ENCODE measurements around the gene ZNF670. TPM values are rescaled to one million over a fixed set of nuclear protein-coding genes. Genes with fewer than 3 reads are reported as not detected.
"Not testable (repeated sequence)": the region's sequence is repeated elsewhere in the genome, so short reads cannot be mapped to it uniquely, and the experiment has no call there.

ZNF670 gene
- total RNA-seq, 1 experiment from 2014 or later = 6.0 TPM

DNA sequence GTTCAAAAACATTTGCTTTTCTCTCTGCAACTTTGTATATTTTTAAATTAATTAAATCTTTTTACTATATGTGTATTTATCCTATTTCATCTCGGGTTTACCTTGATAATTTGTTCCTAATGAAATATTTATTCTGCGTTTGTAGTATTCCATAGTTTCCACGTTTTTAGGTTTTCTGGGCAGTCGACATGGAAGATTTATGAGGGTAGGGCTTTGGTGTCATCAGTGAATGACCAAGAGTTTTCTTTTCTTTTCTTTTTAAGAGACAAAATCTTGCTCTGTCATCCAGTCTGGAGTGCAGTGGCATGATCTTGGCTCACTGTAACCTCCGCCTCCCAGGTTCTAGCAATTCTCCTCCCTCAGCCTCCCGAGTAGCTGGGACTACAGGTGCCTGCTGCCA is 42.8 kb upstream of the ZNF670 start:
- Mint-ChIP-seq H3K27me3 (ENCODE audit: insufficient read depth, unreplicated experiment) (no peaks in the 10 kb centered on the region), H3K36me3 (ENCODE audit: insufficient read depth, unreplicated experiment) (no peaks in the 10 kb centered on the region), H3K4me1 (ENCODE audit: low read depth, unreplicated experiment) (no peaks in the 10 kb centered on the region), H3K27ac (ENCODE audit: unreplicated experiment) (no peak overlapping the region), H3K4me3 (ENCODE audit: unreplicated experiment) (no peak overlapping the region), H3K9me3 (ENCODE audit: unreplicated experiment) (no peaks in the 10 kb centered on the region)
- H3K9me3 ChIP-seq = 0 out of 2 replicates have a peak, but pooled peaks cover 5% of the 10 kb centered on the region
- no peak overlapping the region for H3K4me3 ChIP-seq (ENCODE audit: low read depth, low read length)
- no peak for DNase-seq
- H3K36me3 ChIP-seq (ENCODE audit: control insufficient read depth, insufficient read depth, low read length) = no peaks in the 10 kb centered on the region
- no peaks in the 10 kb centered on the region for H3K27me3 ChIP-seq (replicated peaks; ENCODE audit: control insufficient read depth, insufficient read depth, low read length)
- TF ChIP-seq, protein P1, sequence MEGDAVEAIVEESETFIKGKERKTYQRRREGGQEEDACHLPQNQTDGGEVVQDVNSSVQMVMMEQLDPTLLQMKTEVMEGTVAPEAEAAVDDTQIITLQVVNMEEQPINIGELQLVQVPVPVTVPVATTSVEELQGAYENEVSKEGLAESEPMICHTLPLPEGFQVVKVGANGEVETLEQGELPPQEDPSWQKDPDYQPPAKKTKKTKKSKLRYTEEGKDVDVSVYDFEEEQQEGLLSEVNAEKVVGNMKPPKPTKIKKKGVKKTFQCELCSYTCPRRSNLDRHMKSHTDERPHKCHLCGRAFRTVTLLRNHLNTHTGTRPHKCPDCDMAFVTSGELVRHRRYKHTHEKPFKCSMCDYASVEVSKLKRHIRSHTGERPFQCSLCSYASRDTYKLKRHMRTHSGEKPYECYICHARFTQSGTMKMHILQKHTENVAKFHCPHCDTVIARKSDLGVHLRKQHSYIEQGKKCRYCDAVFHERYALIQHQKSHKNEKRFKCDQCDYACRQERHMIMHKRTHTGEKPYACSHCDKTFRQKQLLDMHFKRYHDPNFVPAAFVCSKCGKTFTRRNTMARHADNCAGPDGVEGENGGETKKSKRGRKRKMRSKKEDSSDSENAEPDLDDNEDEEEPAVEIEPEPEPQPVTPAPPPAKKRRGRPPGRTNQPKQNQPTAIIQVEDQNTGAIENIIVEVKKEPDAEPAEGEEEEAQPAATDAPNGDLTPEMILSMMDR (IDR thresholded peaks at IDR 0.05; ENCODE audit: insufficient read depth in 1 of 2, low read depth in 1 of 2, low read length in 1 of 2, severe bottlenecking in 1 of 2, unreplicated experiment in 1 of 2) = no peak
- no peaks in the 10 kb centered on the region for H3K4me1 ChIP-seq
- CTCF ChIA-PET = no interaction called here
- POLR2A ChIA-PET = no interaction called here
- intact Hi-C loops (cut with micrococcal nuclease; ENCODE audit: unreplicated experiment) = no loop called here
- BruUV-seq (replicated peaks) = no TSS peak

DNA sequence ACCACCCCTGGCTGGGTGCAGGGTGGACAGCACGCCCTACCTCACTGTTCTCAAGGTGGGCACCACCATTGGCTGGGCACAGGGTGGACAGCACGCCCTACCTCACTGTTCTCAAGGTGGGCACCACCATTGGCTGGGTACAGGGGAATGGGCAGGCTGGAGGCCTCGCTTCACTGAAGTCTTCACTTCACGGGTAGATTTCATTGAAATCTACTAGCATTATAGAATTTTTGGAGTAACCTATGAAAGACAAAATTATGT is 41.7 kb upstream of the ZNF670 start:
- intact Hi-C loops (cut with micrococcal nuclease; ENCODE audit: unreplicated experiment); CTCF ChIA-PET; POLR2A ChIA-PET: not testable (repeated sequence)

DNA sequence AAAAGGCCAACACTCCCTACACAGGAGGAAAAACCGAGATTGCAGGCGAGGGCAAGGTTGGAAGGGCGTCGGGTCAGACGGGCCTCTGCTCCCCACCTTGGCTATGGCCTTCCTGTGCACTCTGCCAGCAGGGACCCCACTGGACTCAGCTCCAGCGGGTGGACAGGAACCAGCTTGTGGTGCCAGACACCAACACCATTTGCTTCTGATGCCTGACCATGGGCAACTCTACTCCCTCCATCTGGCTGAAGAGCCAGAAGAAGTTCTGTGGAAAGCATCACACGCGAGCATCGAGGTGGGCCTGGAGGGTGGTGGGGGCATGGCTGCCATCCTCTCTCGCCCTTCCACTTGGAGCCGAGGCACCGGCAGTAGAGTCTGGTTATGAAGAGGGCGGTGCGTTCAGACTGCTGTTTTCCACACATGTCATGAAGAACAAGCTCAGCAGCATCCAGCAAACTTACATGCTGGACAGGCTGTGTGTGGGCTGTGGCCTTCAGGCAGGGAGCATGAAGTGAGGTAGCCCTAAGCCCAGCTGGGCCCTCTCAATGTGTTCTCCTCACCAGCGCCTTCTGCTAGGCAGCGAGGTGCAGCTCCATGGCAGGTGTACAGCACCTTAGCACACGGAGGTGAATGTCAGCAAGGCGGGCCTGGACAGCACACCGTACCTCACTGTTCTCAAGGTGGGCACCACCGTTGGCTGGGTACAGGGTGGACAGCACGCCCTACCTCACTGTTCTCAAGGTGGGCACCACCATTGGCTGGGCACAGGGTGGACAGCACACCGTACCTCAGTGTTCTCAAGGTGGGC is 41.2 kb upstream of the ZNF670 start:
- peaks cover 9% of the 10 kb centered on the region for H3K36me3 Mint-ChIP-seq (ENCODE audit: insufficient read depth, unreplicated experiment)
- TF ChIP-seq, protein P1 (IDR thresholded peaks at IDR 0.05; ENCODE audit: insufficient read depth in 1 of 2, low read depth in 1 of 2, low read length in 1 of 2, severe bottlenecking in 1 of 2, unreplicated experiment in 1 of 2) = no peak
- Histone ChIP-seq H3K4me3 (ENCODE audit: low read depth, low read length) (no peak overlapping the region), H3K4me1 (no peaks in the 10 kb centered on the region), H3K27me3 (replicated peaks; ENCODE audit: control insufficient read depth, insufficient read depth, low read length) (no peaks in the 10 kb centered on the region), H3K36me3 (ENCODE audit: control insufficient read depth, insufficient read depth, low read length) (no peaks in the 10 kb centered on the region), H3K9me3 (0 out of 2 replicates have a peak, but pooled peaks cover 5% of the 10 kb centered on the region)
- ChIA-PET POLR2A (no interaction called here), CTCF (no interaction called here)
- no peak for DNase-seq
- no peaks in the 10 kb centered on the region for H3K27me3 Mint-ChIP-seq (ENCODE audit: insufficient read depth, unreplicated experiment)
- BruUV-seq (replicated peaks) = no TSS peak
- no peak overlapping the region for H3K4me3 Mint-ChIP-seq (ENCODE audit: unreplicated experiment)
- H3K27ac Mint-ChIP-seq (ENCODE audit: unreplicated experiment) = no peak overlapping the region
- H3K9me3 Mint-ChIP-seq (ENCODE audit: unreplicated experiment) = no peaks in the 10 kb centered on the region
- intact Hi-C loops (cut with micrococcal nuclease; ENCODE audit: unreplicated experiment) = no loop called here
- H3K4me1 Mint-ChIP-seq (ENCODE audit: low read depth, unreplicated experiment) = no peaks in the 10 kb centered on the region

More for the DNA sequence above, 41.7 kb upstream of the ZNF670 start:
- H3K27me3 Mint-ChIP-seq (ENCODE audit: insufficient read depth, unreplicated experiment); H3K4me1 ChIP-seq; H3K27me3 ChIP-seq (replicated peaks; ENCODE audit: control insufficient read depth, insufficient read depth, low read length); DNase-seq; H3K9me3 Mint-ChIP-seq (ENCODE audit: unreplicated experiment); H3K9me3 ChIP-seq; BruUV-seq (replicated peaks); H3K27ac Mint-ChIP-seq (ENCODE audit: unreplicated experiment); H3K4me3 ChIP-seq (ENCODE audit: low read depth, low read length); H3K4me1 Mint-ChIP-seq (ENCODE audit: low read depth, unreplicated experiment); H3K4me3 Mint-ChIP-seq (ENCODE audit: unreplicated experiment); H3K36me3 ChIP-seq (ENCODE audit: control insufficient read depth, insufficient read depth, low read length); H3K36me3 Mint-ChIP-seq (ENCODE audit: insufficient read depth, unreplicated experiment): not testable (repeated sequence)
